Fibroblast of mammary gland (primary cell): ENCODE measurements around the gene GSE1.

Experiments used
- DNase-seq: peaks from one replicate; pipeline ENCODE4 v3.0.0-alpha.2; 2010; ENCODE audit warnings: low read depth
- H3K4me3 ChIP-seq: 2 replicates; pipeline ENCODE4 v1.5.1; 2011; ENCODE audit warnings: low read depth, mild to moderate bottlenecking, low read length, moderate library complexity; ENCODE audit not compliant: control insufficient read depth
- CTCF ChIP-seq: conservative IDR thresholded peaks from 2 replicates; pipeline ENCODE4 v1.5.1; 2011; ENCODE audit warnings: low read depth, low read length, inconsistent platforms; ENCODE audit not compliant: control insufficient read depth, insufficient read depth

Gene GSE1

GRCh38 chr16:85651629-85652430 lies 38.7 kb downstream of the GSE1 start:
- no peak overlapping the region for H3K4me3 ChIP-seq
- DNase-seq: no peak

GRCh38 chr16:85652431-85653221 lies 39.5 kb downstream of the GSE1 start:
- TF ChIP-seq CTCF: no peak
- DNase-seq: peak; percentile 44
- no peak overlapping the region for H3K4me3 ChIP-seq

More at GRCh38 chr16:85651629-85652430, 38.7 kb downstream of the GSE1 start:
- no peak for TF ChIP-seq CTCF

- H3K4me3 ChIP-seq: no peak overlapping the region
- no peak for TF ChIP-seq CTCF
- no peak for DNase-seq
These were observed 40.3 kb downstream of the GSE1 start for GRCh38 chr16:85653290-85653891.

GRCh38 chr16:85654251-85655095 lies 41.4 kb downstream of the GSE1 start:
- no peak for TF ChIP-seq CTCF
- no peak for DNase-seq

GRCh38 chr16:85655216-85656129 lies 42.4 kb downstream of the GSE1 start:
- no peak overlapping the region for H3K4me3 ChIP-seq
- TF ChIP-seq CTCF: no peak
- no peak for DNase-seq

More at GRCh38 chr16:85654251-85655095, 41.4 kb downstream of the GSE1 start:
- no peak overlapping the region for H3K4me3 ChIP-seq
